PC-3 (cell line): ENCODE data around the gene KLK13. TPM values are rescaled to one million over a fixed set of nuclear protein-coding genes. Genes with fewer than 3 reads are reported as not detected.

Experiments used
- ATAC-seq: fragments of 200-7000 bp; cut with Tn5 transposase; 2 replicates; pipeline ENCODE4 v1.9.1; 2020; ENCODE audit warnings: mild to moderate bottlenecking, moderate library complexity
- BruUV-seq: library from RNA; stranded (reverse); fragments of 400-500 nt; replicated peaks from 2 replicates; lab custom pipeline; 2021; lab: Mats Ljungman, UMichigan
- CTCF ChIA-PET: fragments of 300-600 bp; sonication (Branson Sonifier 250); formaldehyde crosslinking; loops from one replicate; lab custom pipeline; 2022; ENCODE audit warnings: antibody characterized with exemption; lab: Charles Lee
- POLR2A ChIA-PET: fragments of 300-600 bp; sonication (Branson Sonifier 250); formaldehyde crosslinking; loops from one replicate; lab custom pipeline; 2022; ENCODE audit warnings: antibody characterized with exemption; ENCODE audit not compliant: unreplicated experiment; lab: Charles Lee
- DNase-seq: peaks from one replicate; pipeline ENCODE4 v3.0.0-alpha.2; 2015
- H2AFZ ChIP-seq: fragments of 300-600 bp; sonication (generic); 2 replicates; pipeline ENCODE4 v1.6.0; 2016; ENCODE audit warnings: antibody characterized with exemption, low read length
- H3F3A ChIP-seq: fragments of 300-600 bp; sonication (generic); one replicate; pipeline ENCODE4 v1.6.0; 2017; ENCODE audit warnings: antibody characterized with exemption, low read length, control low read depth, mild to moderate bottlenecking; ENCODE audit not compliant: unreplicated experiment
- H3K27ac ChIP-seq: fragments of 300-600 bp; sonication (generic); 2 replicates; pipeline ENCODE4 v1.5.1; 2016; ENCODE audit warnings: mild to moderate bottlenecking, low read length
- H3K27me3 ChIP-seq: fragments of 300-600 bp; sonication (generic); 2 replicates; pipeline ENCODE4 v1.6.1; 2016; ENCODE audit warnings: low read length, mixed read lengths
- H3K36me3 ChIP-seq: fragments of 300-600 bp; sonication (generic); 2 replicates; pipeline ENCODE4 v1.6.1; 2016; ENCODE audit warnings: low read depth, mixed run types, low read length, mixed read lengths
- H3K4me1 ChIP-seq: fragments of 300-600 bp; sonication (generic); 2 replicates; pipeline ENCODE4 v1.5.1; 2016; ENCODE audit warnings: low read length; ENCODE audit not compliant: insufficient read depth
- H3K4me2 ChIP-seq: fragments of 300-600 bp; sonication (generic); 2 replicates; pipeline ENCODE4 v1.6.0; 2016; ENCODE audit warnings: low read length
- H3K4me3 ChIP-seq: fragments of 300-600 bp; sonication (generic); 2 replicates; pipeline ENCODE4 v1.5.1; 2016; ENCODE audit warnings: mild to moderate bottlenecking, low read length, mixed read lengths
- H3K79me2 ChIP-seq: fragments of 300-600 bp; sonication (generic); 2 replicates; pipeline ENCODE4 v1.6.1; 2017; ENCODE audit warnings: low read length, mixed read lengths
- H3K9ac ChIP-seq: fragments of 300-600 bp; sonication (generic); 2 replicates; pipeline ENCODE4 v1.6.0; 2016; ENCODE audit warnings: mild to moderate bottlenecking, low read length
- H3K9me2 ChIP-seq: fragments of 300-600 bp; sonication (generic); replicated peaks from 2 replicates; pipeline ENCODE4 v1.6.1; 2016; ENCODE audit warnings: mixed run types, low read length, mixed read lengths
- H3K9me3 ChIP-seq: fragments of 300-600 bp; sonication (generic); 2 replicates; pipeline ENCODE4 v1.6.1; 2016; ENCODE audit warnings: low read length, mixed read lengths
- H4K20me1 ChIP-seq: fragments of 300-600 bp; sonication (generic); 2 replicates; pipeline ENCODE4 v1.6.1; 2016; ENCODE audit warnings: low read length, mixed read lengths
- EZH2 ChIP-seq: fragments of 300-600 bp; sonication (generic); IDR thresholded peaks from one replicate; pipeline ENCODE4 v1.6.1; 2017; ENCODE audit warnings: antibody characterized with exemption, mild to moderate bottlenecking, low read length; ENCODE audit not compliant: unreplicated experiment
- EZH2phosphoT487 ChIP-seq: fragments of 300-600 bp; sonication (generic); IDR thresholded peaks from 2 replicates; pipeline ENCODE4 v1.6.1; 2018; ENCODE audit warnings: mild to moderate bottlenecking, antibody characterized with exemption, low read length, borderline replicate concordance
- intact Hi-C: fragments of 100-400 bp; cut with micrococcal nuclease; formaldehyde crosslinking; loops from 2 replicates; pipeline ENCODE4 v1.9.0; 2023
- total RNA-seq: library from RNA; depleted of rRNA; stranded (reverse); fragments of >200 nt; gene quantifications from 2 replicates; pipeline ENCODE4 v1.2.3, GENCODE V29; 2014
- TF ChIP-seq, protein P1 (sequence below): fragments of 300-600 bp; sonication (generic); conservative IDR thresholded peaks from 2 replicates; pipeline ENCODE4 v1.5.1; 2017; ENCODE audit warnings: antibody characterized with exemption, low read depth, mild to moderate bottlenecking, low read length

KLK13 gene
- total RNA-seq, 1 experiment from 2014 or later = not detected

DNA sequence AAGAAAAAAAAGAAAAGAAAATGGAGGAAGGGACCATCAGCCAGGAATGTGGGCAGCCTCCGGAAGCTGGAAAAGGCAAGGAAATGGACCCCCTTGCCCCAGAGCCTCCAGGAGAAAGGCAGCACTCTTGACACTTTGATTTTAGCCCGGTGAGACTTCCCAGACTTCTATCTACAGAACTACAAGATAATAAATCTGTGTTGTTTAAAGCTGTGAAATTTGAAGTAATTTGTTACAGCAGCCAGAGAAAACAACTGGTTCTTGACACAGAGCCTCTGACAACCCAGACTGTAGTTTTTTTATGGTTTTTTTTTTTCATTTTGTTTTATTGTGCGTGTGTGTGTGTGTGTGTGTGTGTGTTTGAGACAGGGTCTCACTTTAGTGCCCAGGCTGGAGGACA lies 35.7 kb upstream of the KLK13 start:
- Histone ChIP-seq H3K4me2 (no peak overlapping the region), H3K4me3 (no peak overlapping the region), H3F3A (no peaks in the 10 kb centered on the region), H3K36me3 (peaks cover 18% of the 10 kb centered on the region), H3K9me3 (no peaks in the 10 kb centered on the region), H3K27me3 (no peaks in the 10 kb centered on the region), H3K79me2 (peaks cover 43% of the 10 kb centered on the region), H4K20me1 (peaks cover 10% of the 10 kb centered on the region), H2AFZ (no peak overlapping the region), H3K27ac (no peak overlapping the region), H3K9me2 (no peaks in the 10 kb centered on the region), H3K9ac (no peak overlapping the region), H3K4me1 (peaks cover 5% of the 10 kb centered on the region; the same call in 1 of the 2 replicates)
- BruUV-seq = no TSS peak
- CTCF ChIA-PET = no interaction called here
- intact Hi-C loops = no loop called here
- TF ChIP-seq, protein P1, sequence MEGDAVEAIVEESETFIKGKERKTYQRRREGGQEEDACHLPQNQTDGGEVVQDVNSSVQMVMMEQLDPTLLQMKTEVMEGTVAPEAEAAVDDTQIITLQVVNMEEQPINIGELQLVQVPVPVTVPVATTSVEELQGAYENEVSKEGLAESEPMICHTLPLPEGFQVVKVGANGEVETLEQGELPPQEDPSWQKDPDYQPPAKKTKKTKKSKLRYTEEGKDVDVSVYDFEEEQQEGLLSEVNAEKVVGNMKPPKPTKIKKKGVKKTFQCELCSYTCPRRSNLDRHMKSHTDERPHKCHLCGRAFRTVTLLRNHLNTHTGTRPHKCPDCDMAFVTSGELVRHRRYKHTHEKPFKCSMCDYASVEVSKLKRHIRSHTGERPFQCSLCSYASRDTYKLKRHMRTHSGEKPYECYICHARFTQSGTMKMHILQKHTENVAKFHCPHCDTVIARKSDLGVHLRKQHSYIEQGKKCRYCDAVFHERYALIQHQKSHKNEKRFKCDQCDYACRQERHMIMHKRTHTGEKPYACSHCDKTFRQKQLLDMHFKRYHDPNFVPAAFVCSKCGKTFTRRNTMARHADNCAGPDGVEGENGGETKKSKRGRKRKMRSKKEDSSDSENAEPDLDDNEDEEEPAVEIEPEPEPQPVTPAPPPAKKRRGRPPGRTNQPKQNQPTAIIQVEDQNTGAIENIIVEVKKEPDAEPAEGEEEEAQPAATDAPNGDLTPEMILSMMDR = no peak
- TF ChIP-seq EZH2phosphoT487 = no peak
- no peak for TF ChIP-seq EZH2
- ATAC-seq (no peak), DNase-seq (no peak)
- POLR2A ChIA-PET = no interaction called here

- peaks cover 4% of the 10 kb centered on the region for H3F3A ChIP-seq
- H3K4me3 ChIP-seq = no peak overlapping the region
- ChIA-PET POLR2A (no interaction called here), CTCF (no interaction called here)
- intact Hi-C loops = no loop called here
- BruUV-seq = no TSS peak
- H2AFZ ChIP-seq = no peak overlapping the region
- TF ChIP-seq EZH2phosphoT487 (no peak), EZH2 (no peak)
- TF ChIP-seq, protein P1 = no peak
- H3K79me2 ChIP-seq = peaks cover 31% of the 10 kb centered on the region; the same call in 1 of the 2 replicates
- ATAC-seq (no peak), DNase-seq (no peak)
- peaks cover 15% of the 10 kb centered on the region; the same call in 1 of the 2 replicates for H3K36me3 ChIP-seq
- H3K4me2 ChIP-seq = no peak overlapping the region
- H3K27me3 ChIP-seq = no peaks in the 10 kb centered on the region
- peaks cover 10% of the 10 kb centered on the region for H4K20me1 ChIP-seq
- H3K9ac ChIP-seq = no peak overlapping the region
- no peaks in the 10 kb centered on the region for H3K9me2 ChIP-seq
- no peak overlapping the region for H3K27ac ChIP-seq
- H3K4me1 ChIP-seq = peaks cover 15% of the 10 kb centered on the region
- no peaks in the 10 kb centered on the region for H3K9me3 ChIP-seq
Observed at GRCh38 chr19:51099047-51099382, 34.1 kb upstream of the KLK13 start.

DNA sequence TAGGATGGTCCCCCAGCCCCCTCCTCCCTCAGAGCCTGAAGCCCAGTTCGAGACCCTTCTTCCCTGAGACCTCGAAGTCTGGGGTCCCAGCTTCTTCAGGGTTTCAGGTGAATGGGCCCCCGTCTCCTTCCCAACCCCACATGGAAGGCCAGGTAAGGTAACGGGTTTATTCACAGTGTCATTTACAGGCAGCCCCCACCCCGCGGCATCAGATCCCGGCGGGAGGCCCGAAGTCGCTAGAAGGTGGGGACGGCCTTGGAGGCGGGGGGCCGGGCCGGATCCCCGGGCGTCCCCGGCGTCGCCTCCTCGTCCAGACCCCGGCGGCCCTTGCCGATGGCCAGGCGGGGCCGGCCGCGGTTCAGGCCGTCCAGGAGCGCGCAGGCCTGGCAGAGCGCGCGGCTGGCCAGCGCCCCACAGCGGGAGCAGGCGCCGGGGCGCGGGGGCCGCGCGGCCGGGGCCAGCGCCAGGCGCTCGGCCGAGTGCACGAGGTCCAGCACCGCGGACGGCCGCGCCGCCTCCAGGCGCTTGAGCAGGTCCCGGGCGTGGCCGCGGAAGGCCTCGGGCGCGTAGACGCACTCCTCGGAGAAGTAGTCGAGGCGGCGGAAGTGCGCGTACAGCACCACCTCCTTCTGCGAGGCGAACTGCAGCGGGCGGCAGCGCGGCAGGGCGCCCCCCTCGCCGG lies 33.6 kb upstream of the KLK13 start:
- POLR2A ChIA-PET = no interaction called here
- ATAC-seq (no peak), DNase-seq (no peak)
- Histone ChIP-seq H3K36me3 (peaks cover 12% of the 10 kb centered on the region; the same call in 1 of the 2 replicates), H3K9ac (no peak overlapping the region), H3K27ac (no peak overlapping the region), H3K9me2 (no peaks in the 10 kb centered on the region), H4K20me1 (peaks cover 10% of the 10 kb centered on the region), H3K4me1 (peaks cover 16% of the 10 kb centered on the region), H3K79me2 (peaks cover 27% of the 10 kb centered on the region; the same call in 1 of the 2 replicates), H3F3A (peaks cover 4% of the 10 kb centered on the region), H3K27me3 (no peaks in the 10 kb centered on the region), H2AFZ (no peak overlapping the region), H3K9me3 (no peaks in the 10 kb centered on the region), H3K4me3 (no peak overlapping the region), H3K4me2 (no peak overlapping the region)
- intact Hi-C loops = no loop called here
- TF ChIP-seq, protein P1 = no peak
- no peak for TF ChIP-seq EZH2
- TF ChIP-seq EZH2phosphoT487 = no peak
- no TSS peak for BruUV-seq
- CTCF ChIA-PET = no interaction called here
